SKM-1 (cell line): ENCODE results near the gene ACBD5.
"Not testable (repeated sequence)": the region's sequence is repeated elsewhere in the genome, so short reads cannot be mapped to it uniquely, and the experiment has no call there.

Source experiments
- DNase-seq: peaks from one replicate; lab custom pipeline; 2025; ENCODE audit not compliant: unreplicated experiment; lab: John Stamatoyannopoulos, UW

The ACBD5 gene

GRCh38 chr10:27240212-27241009 lies at the start of gene ACBD5:
Gene ACBD5 (minus strand): TSS chr10:27240797. CDS start chr10:27240688, 109 bp downstream.
- DNase-seq, result no peak

DNA sequence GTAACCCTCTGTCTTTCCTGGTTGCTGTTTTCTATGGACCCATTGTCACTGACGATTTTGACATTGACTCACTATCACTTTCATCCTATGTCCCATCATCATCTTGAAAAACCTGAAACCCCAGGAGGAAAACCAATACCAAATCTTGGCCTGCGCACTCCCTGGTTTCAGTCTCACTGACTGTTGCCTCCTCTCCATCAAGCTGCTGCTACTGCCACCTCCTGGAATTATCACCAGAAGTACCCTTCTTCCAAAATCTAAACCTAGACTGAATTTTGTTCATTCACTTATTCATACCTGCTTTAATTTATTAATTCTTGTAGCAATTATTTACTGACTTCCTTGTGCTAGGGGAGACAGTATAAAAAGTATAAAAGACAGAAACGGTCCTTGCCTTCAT lies 44.5 kb upstream of the ACBD5 start:
- no peak for DNase-seq

DNA sequence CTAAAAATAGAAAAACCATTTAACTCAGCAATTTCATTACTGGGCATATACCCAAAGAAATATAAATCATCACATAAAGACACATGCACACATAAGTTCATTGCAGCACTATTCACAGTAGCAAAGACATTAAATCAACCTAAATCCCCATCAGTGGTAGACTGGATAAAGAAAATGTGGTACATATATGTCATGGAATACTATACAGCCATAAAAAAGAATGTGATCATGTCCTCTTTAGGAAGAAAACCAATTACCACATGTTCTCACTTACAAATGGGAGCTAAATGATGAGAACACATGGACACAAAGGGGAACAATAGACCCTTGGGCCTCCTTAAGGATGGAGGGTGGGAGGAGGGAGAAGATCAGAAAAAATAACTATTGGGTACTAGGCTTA lies 36.0 kb upstream of the ACBD5 start:
- DNase-seq, result no peak

DNA sequence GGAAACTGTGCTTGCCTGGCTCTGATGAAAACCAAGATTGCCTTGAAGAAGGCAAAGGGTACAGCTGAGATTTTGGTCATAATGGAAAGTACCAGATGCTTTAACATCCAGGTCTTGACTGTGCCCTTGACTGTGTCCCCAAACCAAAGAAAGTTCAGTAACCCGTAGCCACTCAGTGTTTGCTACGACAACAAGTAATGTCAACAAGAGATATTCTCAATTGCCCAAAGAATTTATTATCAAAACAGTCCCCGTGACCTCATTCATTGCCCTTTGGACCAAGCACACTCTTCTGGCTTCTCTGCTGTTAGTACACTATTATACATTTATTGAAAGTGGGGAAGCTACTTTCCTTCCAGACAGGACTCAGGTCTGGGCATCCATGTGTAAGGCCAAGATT lies 25.4 kb upstream of the ACBD5 start:
- DNase-seq, result not testable (repeated sequence)

- DNase-seq, result not testable (repeated sequence)
Observed at GRCh38 chr10:27262788-27263187, 22.2 kb upstream of the ACBD5 start.

GRCh38 chr10:27258838-27259812 lies 18.5 kb upstream of the ACBD5 start:
- no peak for DNase-seq

GRCh38 chr10:27258492-27258837 lies 17.9 kb upstream of the ACBD5 start:
- no peak for DNase-seq

GRCh38 chr10:27256299-27257189 lies 15.9 kb upstream of the ACBD5 start:
- no peak for DNase-seq

GRCh38 chr10:27253576-27253975 lies 13.0 kb upstream of the ACBD5 start:
- no peak for DNase-seq

DNA sequence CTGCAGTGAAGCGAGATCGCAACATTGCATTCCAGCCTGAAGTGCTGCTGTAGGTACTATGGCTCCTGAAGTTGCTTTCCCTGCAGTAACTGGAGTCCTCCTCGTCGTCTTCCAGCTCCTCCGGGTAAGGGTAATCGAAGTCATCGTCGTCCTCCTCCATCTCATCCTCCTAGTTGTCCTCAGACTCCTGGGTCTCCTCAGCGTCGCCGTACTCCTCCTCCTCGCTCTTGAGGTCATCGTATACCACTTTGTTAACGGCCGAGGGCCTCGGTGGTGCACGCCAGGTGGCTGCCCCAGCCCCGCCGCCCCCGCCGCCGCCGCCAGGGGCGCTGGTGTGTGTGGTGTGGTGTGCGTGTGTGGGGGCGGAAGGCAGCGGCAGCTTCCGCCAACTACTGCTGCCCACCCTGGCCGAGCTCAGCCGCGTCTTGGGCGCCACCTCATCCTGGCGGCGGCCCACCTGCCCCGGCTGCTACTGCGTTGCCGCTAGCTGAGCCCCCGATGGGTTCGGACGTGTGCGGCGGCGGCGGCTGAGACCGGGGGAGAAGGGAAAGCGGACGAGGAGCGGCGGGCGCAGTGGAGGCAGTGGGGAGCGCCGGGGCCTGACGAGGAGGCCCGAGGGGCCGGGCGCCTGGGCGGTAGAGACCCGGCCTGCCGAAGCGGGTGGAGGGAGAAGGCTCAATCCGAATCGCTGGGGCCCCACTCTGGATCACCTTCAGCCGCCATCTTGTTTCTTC lies 11.8 kb upstream of the ACBD5 start:
- no peak for DNase-seq

DNA sequence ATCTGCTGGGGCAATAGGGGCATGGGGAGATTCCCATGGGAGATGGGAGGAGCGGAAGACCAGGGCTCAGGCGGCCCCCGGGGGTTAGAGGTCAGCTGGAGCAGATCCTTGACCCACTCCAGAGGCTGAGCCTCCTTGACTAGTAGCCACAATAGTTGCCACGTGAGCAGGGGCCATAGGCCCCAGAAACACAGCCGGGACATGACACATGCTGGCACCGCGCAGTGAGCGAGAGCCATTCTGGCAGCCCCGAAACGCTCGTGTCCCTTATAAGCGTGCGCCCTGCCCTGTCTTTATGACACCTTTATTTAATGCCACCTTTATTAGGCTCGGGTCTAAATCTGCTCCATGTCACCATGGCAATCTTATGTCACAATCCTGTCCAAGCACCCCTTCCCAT lies 11.0 kb upstream of the ACBD5 start:
- no peak for DNase-seq

- no peak for DNase-seq
Observed at GRCh38 chr10:27248215-27248614, 7.6 kb upstream of the ACBD5 start.

DNA sequence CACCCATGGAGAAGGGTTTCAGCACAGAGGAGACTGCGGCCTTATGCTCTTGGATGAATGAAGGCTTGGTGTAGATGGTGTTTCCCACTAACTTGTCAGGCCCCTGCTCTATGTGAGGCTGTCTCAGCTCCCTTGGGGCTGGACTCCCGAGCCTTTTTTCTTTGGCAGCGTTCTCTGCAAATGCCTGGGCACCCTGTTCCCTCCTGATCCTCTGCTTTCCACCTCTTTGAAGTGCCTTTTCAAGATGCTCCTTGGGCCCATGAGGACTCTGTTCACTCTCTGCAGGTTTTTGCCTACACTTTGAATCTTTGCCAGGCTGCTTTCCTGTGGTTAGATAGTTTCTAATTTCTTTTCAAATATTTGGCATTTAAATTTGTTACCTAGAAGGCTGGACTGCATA lies 6.8 kb upstream of the ACBD5 start:
- DNase-seq, result no peak

GRCh38 chr10:27247006-27247405 lies 6.4 kb upstream of the ACBD5 start:
- no peak for DNase-seq

DNA sequence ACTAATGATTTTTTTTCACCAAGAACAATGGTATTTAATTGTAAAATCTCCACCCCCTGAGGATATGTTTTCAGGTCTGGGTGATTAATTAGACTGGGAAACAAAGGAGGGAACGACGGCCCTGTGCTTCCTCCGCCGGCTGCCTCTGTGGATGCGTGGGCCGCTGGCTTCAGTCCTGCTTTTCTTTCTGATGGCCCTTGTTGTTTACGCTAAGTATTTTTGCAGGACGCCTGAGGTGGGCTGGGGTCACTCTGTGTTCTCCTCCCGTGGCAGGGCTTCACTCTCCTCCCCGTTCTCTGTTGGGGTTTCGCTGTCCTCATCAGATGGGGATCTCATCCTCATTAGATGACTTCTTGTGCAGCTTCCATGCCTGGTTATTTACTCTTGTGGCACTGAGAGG lies 5.2 kb upstream of the ACBD5 start:
- no peak for DNase-seq

GRCh38 chr10:27244976-27245375 lies 4.4 kb upstream of the ACBD5 start:
- no peak for DNase-seq

DNA sequence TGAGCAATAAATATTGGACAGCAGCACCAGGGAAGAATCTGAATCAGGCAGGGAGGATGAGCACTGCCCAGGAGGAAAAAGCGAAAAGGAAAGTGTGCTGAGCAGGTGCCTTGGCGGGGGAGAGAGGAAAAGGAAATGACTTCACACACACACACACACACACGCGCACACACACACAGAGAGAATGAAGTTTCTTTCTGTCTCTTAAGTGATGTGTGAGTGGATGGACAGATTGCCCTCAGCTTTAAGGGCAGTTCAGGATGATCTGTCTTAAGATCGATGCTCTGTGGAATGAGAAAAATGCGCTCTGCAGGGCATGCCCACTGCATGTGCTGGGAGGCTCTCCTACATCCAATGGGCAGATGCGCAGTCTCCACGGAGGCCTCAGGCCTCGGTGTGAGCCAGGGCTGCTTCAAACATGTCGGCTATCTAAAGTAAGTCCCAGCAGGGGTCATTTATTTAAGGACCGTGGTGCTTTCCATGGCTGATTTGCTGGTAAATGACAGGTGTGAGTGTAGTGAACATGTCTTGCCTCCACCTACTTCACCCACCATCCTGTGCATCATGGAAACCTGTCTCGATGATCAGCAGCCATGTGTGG lies 2.5 kb upstream of the ACBD5 start:
- DNase-seq, result no peak

DNA sequence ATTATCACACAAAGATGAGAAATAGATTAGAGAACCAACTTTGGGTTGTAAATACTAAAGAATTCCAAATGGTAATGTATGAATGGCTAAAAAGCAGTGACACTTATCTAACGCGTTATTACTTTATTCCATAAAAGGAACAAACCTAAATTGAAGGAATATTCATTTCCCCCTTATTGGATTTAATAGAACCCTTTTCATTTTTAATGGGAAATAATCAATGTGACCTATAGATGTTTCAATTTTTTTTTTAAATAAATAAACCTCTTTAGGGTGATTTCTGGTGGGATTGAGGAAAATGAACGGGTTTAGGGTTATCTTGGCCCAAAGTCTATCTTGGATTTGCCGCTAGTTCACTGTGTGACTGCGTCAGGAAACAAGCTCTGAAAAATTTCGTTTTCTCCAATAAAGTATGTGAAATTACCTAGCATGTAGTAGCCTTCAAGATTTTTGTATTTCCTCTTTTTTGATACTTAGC lies 1.9 kb upstream of the ACBD5 start:
- DNase-seq, result no peak

GRCh38 chr10:27241652-27242472 lies 1.3 kb upstream of the ACBD5 start:
- DNase-seq, result peak; percentile 55
